Endodermal cell (in vitro differentiated cells): ENCODE data around the gene KCNN3. TPM values are rescaled to one million over a fixed set of nuclear protein-coding genes. Genes with fewer than 3 reads are reported as not detected.

Experiments used
- DNase-seq: peaks from one replicate; pipeline ENCODE4 v3.0.0-alpha.2; 2017
- H3K27ac ChIP-seq: 2 replicates; pipeline ENCODE4 v1.5.1; 2013; ENCODE audit warnings: mild to moderate bottlenecking, low read depth, low read length, moderate library complexity
- H3K27me3 ChIP-seq: 2 replicates; pipeline ENCODE4 v1.6.1; 2013; ENCODE audit warnings: mild to moderate bottlenecking, low read length, moderate library complexity; ENCODE audit not compliant: insufficient read depth, control insufficient read depth, poor library complexity, severe bottlenecking
- H3K36me3 ChIP-seq: 2 replicates; pipeline ENCODE4 v1.7.0; 2013; ENCODE audit warnings: mild to moderate bottlenecking, low read length, moderate library complexity; ENCODE audit not compliant: control insufficient read depth, insufficient read depth
- H3K4me1 ChIP-seq: one replicate; pipeline ENCODE4 v1.7.0; 2013; ENCODE audit warnings: low read length; ENCODE audit not compliant: control insufficient read depth, insufficient read depth
- H3K4me3 ChIP-seq: 2 replicates; pipeline ENCODE4 v1.5.1; 2013; ENCODE audit warnings: mild to moderate bottlenecking, low read length, moderate library complexity
- H3K9ac ChIP-seq: 2 replicates; pipeline ENCODE4 v1.6.1; 2013; ENCODE audit warnings: mild to moderate bottlenecking, low read length, moderate library complexity; ENCODE audit not compliant: poor library complexity, severe bottlenecking; ENCODE audit errors: extremely low read depth
- H3K9me3 ChIP-seq: 2 replicates; pipeline ENCODE4 v1.6.1; 2013; ENCODE audit warnings: mild to moderate bottlenecking, low read length, moderate library complexity; ENCODE audit not compliant: control insufficient read depth
- H3K27ac Mint-ChIP-seq: 2 replicates; pipeline ENCODE4 v1.8.0; 2020; ENCODE audit warnings: mixed read lengths
- H3K27me3 Mint-ChIP-seq: 2 replicates; pipeline ENCODE4 v1.8.0; 2021; ENCODE audit warnings: mild to moderate bottlenecking, mixed read lengths; ENCODE audit not compliant: insufficient read depth
- H3K36me3 Mint-ChIP-seq: 2 replicates; pipeline ENCODE4 v1.8.0; 2020; ENCODE audit warnings: low read depth, mixed read lengths
- H3K4me1 Mint-ChIP-seq: 2 replicates; pipeline ENCODE4 v1.8.0; 2020; ENCODE audit warnings: mixed read lengths
- H3K4me3 Mint-ChIP-seq: 2 replicates; pipeline ENCODE4 v1.8.0; 2020; ENCODE audit warnings: mild to moderate bottlenecking, moderate library complexity, mixed read lengths
- H3K9me3 Mint-ChIP-seq: 2 replicates; pipeline ENCODE4 v1.8.0; 2020; ENCODE audit warnings: mild to moderate bottlenecking, mixed read lengths
- WGBS, 2 experiments: methylation state at CpG; one replicate each; pipeline versions ENCODE4 v1.1.5 to v1.1.7; 2013; ENCODE audit warnings: missing lambda C conversion rate in 2 of 2, mixed read lengths in 1 of 2; ENCODE audit not compliant: insufficient coverage in 1 of 2, insufficient read length in 1 of 2; 5-methylcytosine and 5-hydroxymethylcytosine counted together
- total RNA-seq, 2 donors: library from RNA; stranded (reverse); fragmentation: NEBNext Ultra II Directional in 1 of 2; extraction: Animal tissue kit (Norgen Biotek cat#: 25700) in 1 of 2; gene quantifications; 2 replicates in 1 of 2; 3 replicates in 1 of 2; pipeline ENCODE4 v1.2.1, GENCODE V29; 2021
- TF ChIP-seq, protein P1 (sequence below): fragments of 200-600 bp; sonication (generic); conservative IDR thresholded peaks from 2 replicates; pipeline ENCODE4 v1.5.0; 2021; ENCODE audit warnings: antibody characterized with exemption, mild to moderate bottlenecking

Gene KCNN3
- total RNA-seq, 2 donors from 2014 or later: 0.57 to 0.75 TPM

GRCh38 chr1:154794608-154795007 is 75.5 kb downstream of the KCNN3 start:
- no peaks in the 10 kb centered on the region for H3K4me1 ChIP-seq
- no peak overlapping the region for H3K9ac ChIP-seq
- no peak overlapping the region for H3K27ac Mint-ChIP-seq
- 83 to 86% methylated on average over 2 to 3 of the region's 3 CpGs for WGBS, 2 experiments
- H3K4me3 ChIP-seq: no peak overlapping the region
- no peak overlapping the region for H3K27ac ChIP-seq
- peaks cover 3% of the 10 kb centered on the region for H3K27me3 Mint-ChIP-seq
- H3K27me3 ChIP-seq: no peaks in the 10 kb centered on the region
- H3K36me3 Mint-ChIP-seq: no peaks in the 10 kb centered on the region
- no peak overlapping the region for H3K4me3 Mint-ChIP-seq
- H3K36me3 ChIP-seq: no peaks in the 10 kb centered on the region
- H3K9me3 ChIP-seq: no peaks in the 10 kb centered on the region
- no peak for DNase-seq
- TF ChIP-seq, protein P1, sequence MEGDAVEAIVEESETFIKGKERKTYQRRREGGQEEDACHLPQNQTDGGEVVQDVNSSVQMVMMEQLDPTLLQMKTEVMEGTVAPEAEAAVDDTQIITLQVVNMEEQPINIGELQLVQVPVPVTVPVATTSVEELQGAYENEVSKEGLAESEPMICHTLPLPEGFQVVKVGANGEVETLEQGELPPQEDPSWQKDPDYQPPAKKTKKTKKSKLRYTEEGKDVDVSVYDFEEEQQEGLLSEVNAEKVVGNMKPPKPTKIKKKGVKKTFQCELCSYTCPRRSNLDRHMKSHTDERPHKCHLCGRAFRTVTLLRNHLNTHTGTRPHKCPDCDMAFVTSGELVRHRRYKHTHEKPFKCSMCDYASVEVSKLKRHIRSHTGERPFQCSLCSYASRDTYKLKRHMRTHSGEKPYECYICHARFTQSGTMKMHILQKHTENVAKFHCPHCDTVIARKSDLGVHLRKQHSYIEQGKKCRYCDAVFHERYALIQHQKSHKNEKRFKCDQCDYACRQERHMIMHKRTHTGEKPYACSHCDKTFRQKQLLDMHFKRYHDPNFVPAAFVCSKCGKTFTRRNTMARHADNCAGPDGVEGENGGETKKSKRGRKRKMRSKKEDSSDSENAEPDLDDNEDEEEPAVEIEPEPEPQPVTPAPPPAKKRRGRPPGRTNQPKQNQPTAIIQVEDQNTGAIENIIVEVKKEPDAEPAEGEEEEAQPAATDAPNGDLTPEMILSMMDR: no peak
- peaks cover 23% of the 10 kb centered on the region for H3K4me1 Mint-ChIP-seq
- no peaks in the 10 kb centered on the region for H3K9me3 Mint-ChIP-seq

DNA sequence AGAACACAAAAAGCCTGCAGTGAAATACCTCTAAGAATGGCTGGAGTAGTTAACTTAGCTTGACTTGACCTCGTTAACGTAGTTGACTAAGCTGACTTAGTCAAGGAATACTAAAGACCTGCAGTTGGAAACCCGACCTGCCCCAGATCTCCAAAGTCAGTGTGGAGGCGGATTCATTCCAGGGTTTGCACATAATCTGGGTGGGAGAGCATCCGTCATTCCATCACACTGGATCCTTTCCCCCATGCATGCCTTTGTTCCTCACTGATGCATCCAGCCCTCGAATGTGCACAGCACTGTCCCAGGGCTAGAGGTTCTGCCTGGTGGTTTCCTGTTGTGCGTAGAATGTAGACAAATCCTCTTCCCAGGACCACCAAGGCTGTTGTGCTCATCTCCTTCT is 76.4 kb downstream of the KCNN3 start:
- H3K27ac ChIP-seq: no peak overlapping the region
- H3K4me3 ChIP-seq: no peak overlapping the region
- no peak overlapping the region for H3K9ac ChIP-seq
- Mint-ChIP-seq H3K27me3 (peaks cover 3% of the 10 kb centered on the region), H3K9me3 (no peaks in the 10 kb centered on the region), H3K36me3 (no peaks in the 10 kb centered on the region), H3K4me3 (no peak overlapping the region), H3K4me1 (peaks cover 23% of the 10 kb centered on the region), H3K27ac (no peak overlapping the region)
- H3K27me3 ChIP-seq: no peaks in the 10 kb centered on the region
- no peaks in the 10 kb centered on the region for H3K36me3 ChIP-seq
- TF ChIP-seq, protein P1: no peak
- no peaks in the 10 kb centered on the region for H3K9me3 ChIP-seq
- no peak for DNase-seq
- 90% methylated on average over 7 of the region's 7 CpGs for WGBS, 2 experiments
- H3K4me1 ChIP-seq: no peaks in the 10 kb centered on the region

- Histone ChIP-seq H3K27me3 (no peaks in the 10 kb centered on the region), H3K4me1 (no peaks in the 10 kb centered on the region), H3K27ac (no peak overlapping the region), H3K36me3 (no peaks in the 10 kb centered on the region), H3K4me3 (no peak overlapping the region), H3K9me3 (no peaks in the 10 kb centered on the region), H3K9ac (no peak overlapping the region)
- peaks cover 23% of the 10 kb centered on the region for H3K4me1 Mint-ChIP-seq
- H3K27me3 Mint-ChIP-seq: peaks cover 3% of the 10 kb centered on the region
- H3K27ac Mint-ChIP-seq: no peak overlapping the region
- TF ChIP-seq, protein P1: no peak
- no peak overlapping the region for H3K4me3 Mint-ChIP-seq
- DNase-seq: no peak
- H3K36me3 Mint-ChIP-seq: no peaks in the 10 kb centered on the region
- WGBS, 2 experiments: 81% methylated on average over 3 of the region's 3 CpGs; no CpG with 5 or more reads in 1 of the 2 experiments
- H3K9me3 Mint-ChIP-seq: no peaks in the 10 kb centered on the region
Observed at GRCh38 chr1:154792899-154793298, 77.2 kb downstream of the KCNN3 start.
